ENCODE results near the gene TBC1D3I.
"Not testable (repeated sequence)": the region's sequence is repeated elsewhere in the genome, so short reads cannot be mapped to it uniquely, and the experiment has no call there.

The TBC1D3I gene

GRCh38 chr17:36264470-36264869 is at the start of gene TBC1D3I:
TSS of gene TBC1D3I (minus strand) at chr17:36264570. CDS start at chr17:36262985, 1,585 bp downstream.
- DNase-seq = not testable (repeated sequence)

- DNase-seq = not testable (repeated sequence)
Measured at GRCh38 chr17:36295161-36295560, 30.8 kb upstream of the TBC1D3I start.

- DNase-seq = not testable (repeated sequence)
Measured at GRCh38 chr17:36289965-36290612, 25.7 kb upstream of the TBC1D3I start.

GRCh38 chr17:36284219-36284618 is 19.8 kb upstream of the TBC1D3I start:
- DNase-seq = not testable (repeated sequence)

- not testable (repeated sequence) for DNase-seq
Measured at GRCh38 chr17:36283256-36283655, 18.9 kb upstream of the TBC1D3I start.

GRCh38 chr17:36242046-36242445 is 22.3 kb downstream of the TBC1D3I start:
- not testable (repeated sequence) for DNase-seq

- DNase-seq = not testable (repeated sequence)
Measured at GRCh38 chr17:36229644-36230043, 34.7 kb downstream of the TBC1D3I start.

GRCh38 chr17:36222967-36223366 is 41.4 kb downstream of the TBC1D3I start:
- not testable (repeated sequence) for DNase-seq

- DNase-seq = not testable (repeated sequence)
Measured at GRCh38 chr17:36221581-36222100, 42.7 kb downstream of the TBC1D3I start.

- not testable (repeated sequence) for DNase-seq
Measured at GRCh38 chr17:36220737-36221580, 43.4 kb downstream of the TBC1D3I start.

- DNase-seq = not testable (repeated sequence)
Measured at GRCh38 chr17:36219556-36219955, 44.8 kb downstream of the TBC1D3I start.

- not testable (repeated sequence) for DNase-seq
Measured at GRCh38 chr17:36215406-36216308, 48.7 kb downstream of the TBC1D3I start.

GRCh38 chr17:36214918-36215317 is 49.5 kb downstream of the TBC1D3I start:
- no peak for DNase-seq

- no peak for DNase-seq
Measured at GRCh38 chr17:36213695-36214094, 50.7 kb downstream of the TBC1D3I start.

GRCh38 chr17:36212966-36213365 is 51.4 kb downstream of the TBC1D3I start:
- DNase-seq = no peak

GRCh38 chr17:36212272-36212605 is 52.1 kb downstream of the TBC1D3I start:
- no peak for DNase-seq

GRCh38 chr17:36211484-36212271 is 52.7 kb downstream of the TBC1D3I start:
- DNase-seq = not testable (repeated sequence)

GRCh38 chr17:36210439-36211211 is 53.7 kb downstream of the TBC1D3I start, which contains the start of gene CCL4L2:
TSS of gene CCL4L2 (plus strand) at chr17:36211063.
- DNase-seq = not testable (repeated sequence)

GRCh38 chr17:36209575-36209974 is 54.8 kb downstream of the TBC1D3I start:
- DNase-seq = no peak

GRCh38 chr17:36207383-36207782 is 57.0 kb downstream of the TBC1D3I start:
- not testable (repeated sequence) for DNase-seq

- DNase-seq = not testable (repeated sequence)
Measured at GRCh38 chr17:36206486-36206821, 57.9 kb downstream of the TBC1D3I start.
